ENCODE results near the gene OCRL.

The OCRL gene

GRCh38 chrX:129540068-129540653 is at the start of gene OCRL:
TSS of gene OCRL (plus strand) at chrX:129540259. CDS start at chrX:129540440, 181 bp downstream.
- H3K9me3 ChIP-seq (ENCODE audit: low read length), result no peaks in the 10 kb centered on the region
- no peaks in the 10 kb centered on the region for H3K27me3 ChIP-seq (ENCODE audit: insufficient read depth, low read length)
- H2AFZ ChIP-seq (ENCODE audit: low read depth, low read length), result no peak within 1 kb of the TSS
- no peaks in the 10 kb centered on the region for H3K36me3 ChIP-seq (ENCODE audit: insufficient read depth, low read length)
- H3K4me3 ChIP-seq (ENCODE audit: low read length), result peak within 1 kb of the TSS; percentile 69
- peaks cover 4% of the 10 kb centered on the region for H3K4me1 ChIP-seq (ENCODE audit: insufficient read depth, low read length)

GRCh38 chrX:129490330-129490729 is 49.7 kb upstream of the OCRL start:
- Histone ChIP-seq H2AFZ (ENCODE audit: low read depth, low read length) (no peak overlapping the region), H3K4me1 (ENCODE audit: insufficient read depth, low read length) (no peaks in the 10 kb centered on the region), H3K9me3 (ENCODE audit: low read length) (no peaks in the 10 kb centered on the region), H3K36me3 (ENCODE audit: insufficient read depth, low read length) (peaks cover 53% of the 10 kb centered on the region), H3K4me3 (ENCODE audit: low read length) (no peak overlapping the region), H3K27me3 (ENCODE audit: insufficient read depth, low read length) (no peaks in the 10 kb centered on the region)

DNA sequence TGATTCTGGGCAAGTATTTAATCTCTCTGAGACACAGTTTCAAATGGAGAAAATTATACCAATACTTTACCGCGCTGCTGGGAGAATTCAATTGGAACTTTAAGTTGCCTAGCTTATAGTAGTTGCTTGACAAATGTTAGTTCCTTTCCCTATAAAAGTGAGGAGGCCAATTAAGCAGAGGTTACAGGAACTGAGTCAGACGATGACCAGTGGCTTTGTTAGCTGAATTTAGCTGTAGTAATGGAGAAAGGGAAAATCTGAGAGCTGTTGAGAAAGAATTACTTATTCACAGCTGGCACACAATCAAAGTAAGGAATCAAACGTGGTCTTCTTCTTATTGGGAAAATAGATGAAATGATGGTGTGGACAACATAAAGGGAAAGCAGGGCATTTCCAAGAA is 46.4 kb upstream of the OCRL start:
- Histone ChIP-seq H3K27me3 (ENCODE audit: insufficient read depth, low read length) (no peaks in the 10 kb centered on the region), H3K4me3 (ENCODE audit: low read length) (no peak overlapping the region), H2AFZ (ENCODE audit: low read depth, low read length) (no peak overlapping the region), H3K9me3 (ENCODE audit: low read length) (no peaks in the 10 kb centered on the region), H3K36me3 (ENCODE audit: insufficient read depth, low read length) (peaks cover 49% of the 10 kb centered on the region), H3K4me1 (ENCODE audit: insufficient read depth, low read length) (no peaks in the 10 kb centered on the region)

DNA sequence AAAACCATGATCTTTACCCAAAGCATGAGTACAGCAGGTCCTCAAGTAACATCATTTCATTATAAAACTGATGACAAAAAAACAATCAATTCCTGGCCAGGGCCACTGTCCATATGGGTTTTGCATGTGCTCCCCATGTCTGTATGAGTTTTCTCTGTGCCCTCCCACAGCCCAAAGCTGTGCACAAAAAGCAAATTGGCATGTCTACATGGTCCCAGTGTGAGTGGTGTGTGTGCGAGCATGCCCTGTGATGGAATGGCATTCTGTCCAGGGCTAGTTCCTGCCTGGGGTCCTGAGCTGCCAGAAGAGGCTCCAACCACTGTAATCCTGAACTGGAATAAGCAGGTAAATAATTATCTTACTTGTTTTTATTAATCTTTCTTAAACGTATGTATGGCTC is 45.2 kb upstream of the OCRL start:
- H3K27me3 ChIP-seq (ENCODE audit: insufficient read depth, low read length), result no peaks in the 10 kb centered on the region
- no peak overlapping the region for H3K4me3 ChIP-seq (ENCODE audit: low read length)
- no peak overlapping the region for H2AFZ ChIP-seq (ENCODE audit: low read depth, low read length)
- peaks cover 45% of the 10 kb centered on the region for H3K36me3 ChIP-seq (ENCODE audit: insufficient read depth, low read length)
- H3K4me1 ChIP-seq (ENCODE audit: insufficient read depth, low read length), result no peaks in the 10 kb centered on the region
- no peaks in the 10 kb centered on the region for H3K9me3 ChIP-seq (ENCODE audit: low read length)

GRCh38 chrX:129495900-129496299 is 44.2 kb upstream of the OCRL start:
- Histone ChIP-seq H2AFZ (ENCODE audit: low read depth, low read length) (no peak overlapping the region), H3K4me1 (ENCODE audit: insufficient read depth, low read length) (no peaks in the 10 kb centered on the region), H3K4me3 (ENCODE audit: low read length) (no peak overlapping the region), H3K27me3 (ENCODE audit: insufficient read depth, low read length) (no peaks in the 10 kb centered on the region), H3K9me3 (ENCODE audit: low read length) (no peaks in the 10 kb centered on the region), H3K36me3 (ENCODE audit: insufficient read depth, low read length) (peaks cover 43% of the 10 kb centered on the region)

- Histone ChIP-seq H3K4me1 (ENCODE audit: insufficient read depth, low read length) (no peaks in the 10 kb centered on the region), H3K36me3 (ENCODE audit: insufficient read depth, low read length) (peaks cover 41% of the 10 kb centered on the region), H2AFZ (ENCODE audit: low read depth, low read length) (no peak overlapping the region), H3K27me3 (ENCODE audit: insufficient read depth, low read length) (no peaks in the 10 kb centered on the region), H3K9me3 (ENCODE audit: low read length) (no peaks in the 10 kb centered on the region), H3K4me3 (ENCODE audit: low read length) (no peak overlapping the region)
Measured at GRCh38 chrX:129496625-129497024, 43.4 kb upstream of the OCRL start.

GRCh38 chrX:129497146-129497843 is 42.8 kb upstream of the OCRL start:
- no peaks in the 10 kb centered on the region for H3K27me3 ChIP-seq (ENCODE audit: insufficient read depth, low read length)
- no peak overlapping the region for H3K4me3 ChIP-seq (ENCODE audit: low read length)
- H2AFZ ChIP-seq (ENCODE audit: low read depth, low read length), result no peak overlapping the region
- H3K4me1 ChIP-seq (ENCODE audit: insufficient read depth, low read length), result no peaks in the 10 kb centered on the region
- peaks cover 40% of the 10 kb centered on the region for H3K36me3 ChIP-seq (ENCODE audit: insufficient read depth, low read length)
- H3K9me3 ChIP-seq (ENCODE audit: low read length), result no peaks in the 10 kb centered on the region

- Histone ChIP-seq H3K4me1 (ENCODE audit: insufficient read depth, low read length) (no peaks in the 10 kb centered on the region), H3K4me3 (ENCODE audit: low read length) (no peak overlapping the region), H2AFZ (ENCODE audit: low read depth, low read length) (no peak overlapping the region), H3K36me3 (ENCODE audit: insufficient read depth, low read length) (peaks cover 42% of the 10 kb centered on the region), H3K27me3 (ENCODE audit: insufficient read depth, low read length) (no peaks in the 10 kb centered on the region), H3K9me3 (ENCODE audit: low read length) (no peaks in the 10 kb centered on the region)
Measured at GRCh38 chrX:129510331-129510730, 29.7 kb upstream of the OCRL start.

DNA sequence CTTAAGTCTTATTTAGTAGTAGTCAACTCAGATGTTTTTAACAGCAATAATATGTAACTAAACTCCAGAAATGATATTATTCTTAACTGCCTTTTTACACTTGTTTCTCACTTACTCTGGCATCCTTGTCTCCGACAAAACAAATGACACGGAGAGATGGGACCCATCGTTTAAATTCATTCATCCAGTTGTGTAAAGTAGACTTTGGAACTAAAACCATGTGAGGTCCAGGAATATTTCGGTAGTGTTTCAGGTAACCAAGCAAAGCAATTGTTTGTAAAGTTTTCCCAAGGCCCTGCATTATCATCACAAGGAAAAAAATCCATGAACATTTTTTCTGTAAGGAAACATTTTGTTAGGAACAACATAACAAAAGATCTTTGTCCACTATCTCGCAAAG is 28.4 kb upstream of the OCRL start:
- H3K9me3 ChIP-seq (ENCODE audit: low read length), result no peaks in the 10 kb centered on the region
- H2AFZ ChIP-seq (ENCODE audit: low read depth, low read length), result no peak overlapping the region
- H3K27me3 ChIP-seq (ENCODE audit: insufficient read depth, low read length), result no peaks in the 10 kb centered on the region
- H3K4me3 ChIP-seq (ENCODE audit: low read length), result no peak overlapping the region
- peaks cover 41% of the 10 kb centered on the region for H3K36me3 ChIP-seq (ENCODE audit: insufficient read depth, low read length)
- no peaks in the 10 kb centered on the region for H3K4me1 ChIP-seq (ENCODE audit: insufficient read depth, low read length)

- Histone ChIP-seq H3K4me3 (ENCODE audit: low read length) (no peak overlapping the region), H3K9me3 (ENCODE audit: low read length) (no peaks in the 10 kb centered on the region), H2AFZ (ENCODE audit: low read depth, low read length) (no peak overlapping the region), H3K4me1 (ENCODE audit: insufficient read depth, low read length) (no peaks in the 10 kb centered on the region), H3K36me3 (ENCODE audit: insufficient read depth, low read length) (peaks cover 38% of the 10 kb centered on the region), H3K27me3 (ENCODE audit: insufficient read depth, low read length) (no peaks in the 10 kb centered on the region)
Measured at GRCh38 chrX:129512409-129512808, 27.6 kb upstream of the OCRL start.

GRCh38 chrX:129516402-129516801 is 23.7 kb upstream of the OCRL start:
- H3K36me3 ChIP-seq (ENCODE audit: insufficient read depth, low read length), result peaks cover 26% of the 10 kb centered on the region
- H3K4me3 ChIP-seq (ENCODE audit: low read length), result no peak overlapping the region
- no peaks in the 10 kb centered on the region for H3K4me1 ChIP-seq (ENCODE audit: insufficient read depth, low read length)
- no peaks in the 10 kb centered on the region for H3K9me3 ChIP-seq (ENCODE audit: low read length)
- no peak overlapping the region for H2AFZ ChIP-seq (ENCODE audit: low read depth, low read length)
- H3K27me3 ChIP-seq (ENCODE audit: insufficient read depth, low read length), result no peaks in the 10 kb centered on the region

GRCh38 chrX:129520151-129520550 is 19.9 kb upstream of the OCRL start:
- Histone ChIP-seq H3K27me3 (ENCODE audit: insufficient read depth, low read length) (no peaks in the 10 kb centered on the region), H3K4me1 (ENCODE audit: insufficient read depth, low read length) (no peaks in the 10 kb centered on the region), H3K36me3 (ENCODE audit: insufficient read depth, low read length) (peaks cover 4% of the 10 kb centered on the region), H3K9me3 (ENCODE audit: low read length) (no peaks in the 10 kb centered on the region), H2AFZ (ENCODE audit: low read depth, low read length) (no peak overlapping the region), H3K4me3 (ENCODE audit: low read length) (no peak overlapping the region)

DNA sequence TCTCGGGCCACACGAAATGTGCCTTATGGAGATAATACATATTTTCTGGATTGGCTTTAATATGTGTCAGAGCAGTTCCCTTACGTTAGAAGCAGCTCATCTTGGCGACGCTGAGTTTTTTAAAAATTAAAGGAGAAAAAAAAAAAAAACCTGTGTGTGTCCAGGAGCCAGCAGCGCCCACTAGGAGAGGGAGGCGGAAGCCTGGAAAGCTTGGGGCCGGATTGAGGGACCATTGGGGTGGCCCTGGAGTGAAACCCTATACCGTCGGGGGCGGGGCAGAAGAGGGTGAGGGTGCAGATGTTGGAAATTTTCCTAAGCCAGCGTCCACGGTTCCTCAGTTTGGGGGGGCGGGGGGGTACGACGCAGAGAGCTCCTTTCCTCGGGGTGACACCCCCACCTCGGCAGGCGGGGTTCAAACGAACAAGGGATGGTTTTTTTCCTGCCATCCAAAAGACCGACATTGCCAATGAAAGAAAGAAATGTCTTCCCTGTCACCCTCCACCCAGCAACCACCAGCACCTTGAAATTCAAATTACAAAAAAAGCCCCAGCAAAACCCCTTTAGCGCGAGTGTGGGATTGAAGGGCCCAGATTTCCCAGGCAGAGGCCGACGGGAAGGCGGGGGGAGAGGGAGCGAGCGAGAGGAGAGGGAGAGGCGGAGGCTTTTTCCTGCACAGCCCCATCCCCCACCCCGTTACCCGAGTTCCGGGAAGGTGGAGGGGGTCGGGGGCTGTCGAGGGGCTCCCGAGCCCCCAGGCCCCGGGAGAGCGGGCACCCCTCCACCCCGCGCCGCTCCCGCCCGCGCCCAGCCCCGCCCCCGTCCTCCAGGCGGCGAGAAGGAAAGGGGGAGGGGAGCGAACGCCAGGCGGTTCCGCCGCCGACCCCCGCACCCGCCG is 17.6 kb upstream of the OCRL start:
- H3K27me3 ChIP-seq (ENCODE audit: insufficient read depth, low read length), result no peaks in the 10 kb centered on the region
- H3K9me3 ChIP-seq (ENCODE audit: low read length), result no peaks in the 10 kb centered on the region
- H3K4me3 ChIP-seq (ENCODE audit: low read length), result peak overlapping the region; percentile 64
- H2AFZ ChIP-seq (ENCODE audit: low read depth, low read length), result peak overlapping the region; percentile 70
- H3K36me3 ChIP-seq (ENCODE audit: insufficient read depth, low read length), result no peaks in the 10 kb centered on the region
- H3K4me1 ChIP-seq (ENCODE audit: insufficient read depth, low read length), result no peaks in the 10 kb centered on the region

All from neuron (in vitro differentiated cells).